Neural cell (in vitro differentiated cells): ENCODE measurements around the gene CDX1. TPM values are rescaled to one million over a fixed set of nuclear protein-coding genes. Genes with fewer than 3 reads are reported as not detected.

Experiments
- H2AFZ ChIP-seq: fragments of 200-600, 300-800 bp; sonication (generic), shearing (Covaris generic); 2 replicates; pipeline ENCODE4 v1.6.0; 2014; ENCODE audit warnings: low read depth, mild to moderate bottlenecking, antibody characterized with exemption, low read length, moderate library complexity
- H3F3A ChIP-seq: fragments of 200-600 bp; shearing (Covaris generic); 2 replicates; pipeline ENCODE4 v1.6.1; 2016; ENCODE audit warnings: mild to moderate bottlenecking, moderate library complexity, mixed read lengths, antibody characterized with exemption, low read length; ENCODE audit not compliant: insufficient read depth, poor library complexity, severe bottlenecking
- H3K27ac ChIP-seq: fragments of 200-600, 300-800 bp; sonication (generic), shearing (Covaris generic); 2 replicates; pipeline ENCODE4 v1.5.1; 2014; ENCODE audit warnings: mild to moderate bottlenecking, low read length, moderate library complexity
- H3K27me3 ChIP-seq: fragments of 300-800, 200-600 bp; sonication (generic), shearing (Covaris generic); 2 replicates; pipeline ENCODE4 v1.6.0; 2014; ENCODE audit warnings: mild to moderate bottlenecking, low read depth, low read length, moderate library complexity; ENCODE audit not compliant: insufficient read depth
- H3K36me3 ChIP-seq: fragments of 300-800, 200-600 bp; sonication (generic), shearing (Covaris generic); 2 replicates; pipeline ENCODE4 v1.5.1; 2014; ENCODE audit warnings: mild to moderate bottlenecking, antibody characterized with exemption, low read length, moderate library complexity; ENCODE audit not compliant: insufficient read depth
- H3K4me2 ChIP-seq: fragments of 300-800, 200-600 bp; sonication (generic), shearing (Covaris generic); 2 replicates; pipeline ENCODE4 v1.6.0; 2014; ENCODE audit warnings: mild to moderate bottlenecking, low read length
- H3K4me3 ChIP-seq: fragments of 300-800, 200-600 bp; sonication (generic), shearing (Covaris generic); 2 replicates; pipeline ENCODE4 v1.5.1; 2014; ENCODE audit warnings: mild to moderate bottlenecking, low read length, moderate library complexity
- H3K79me2 ChIP-seq: fragments of 200-600 bp; shearing (Covaris generic); replicated peaks from 2 replicates; pipeline ENCODE4 v1.6.0; 2014; ENCODE audit warnings: mild to moderate bottlenecking, low read length, moderate library complexity; ENCODE audit not compliant: insufficient read depth
- H3K9ac ChIP-seq: fragments of 300-800, 200-600 bp; sonication (generic), shearing (Covaris generic); 2 replicates; pipeline ENCODE4 v1.6.1; 2016; ENCODE audit warnings: mild to moderate bottlenecking, low read length, mixed read lengths
- H3K9me2 ChIP-seq: fragments of 200-600 bp; shearing (Covaris generic); 2 replicates; pipeline ENCODE4 v1.6.1; 2016; ENCODE audit warnings: mild to moderate bottlenecking, low read length, mixed read lengths; ENCODE audit not compliant: insufficient read depth
- H3K9me3 ChIP-seq: fragments of 200-600, 300-800 bp; sonication (generic), shearing (Covaris generic); 2 replicates; pipeline ENCODE4 v1.6.1; 2016; ENCODE audit warnings: mild to moderate bottlenecking, mixed run types, low read length, moderate library complexity, mixed read lengths
- H4K20me1 ChIP-seq: fragments of 200-600 bp; shearing (Covaris generic); 2 replicates; pipeline ENCODE4 v1.6.1; 2016; ENCODE audit warnings: mild to moderate bottlenecking, mixed run types; ENCODE audit not compliant: insufficient read depth
- CTCF ChIP-seq: fragments of 450-650 bp; IDR thresholded peaks from 2 replicates; pipeline ENCODE4 v1.5.1; 2014; ENCODE audit warnings: antibody characterized with exemption, mild to moderate bottlenecking, moderate library complexity; ENCODE audit not compliant: poor library complexity, severe bottlenecking
- EP300 ChIP-seq: fragments of 450-650 bp; conservative IDR thresholded peaks from 2 replicates; pipeline ENCODE4 v1.6.1; 2014; ENCODE audit warnings: antibody characterized with exemption, mild to moderate bottlenecking, moderate library complexity; ENCODE audit not compliant: poor library complexity, severe bottlenecking
- EZH2 ChIP-seq: fragments of 200-600, 300-800 bp; shearing (Covaris generic), sonication (generic); IDR thresholded peaks from 2 replicates; pipeline ENCODE4 v1.6.1; 2014; ENCODE audit warnings: antibody characterized with exemption, low read length, borderline replicate concordance, mild to moderate bottlenecking; ENCODE audit not compliant: insufficient read depth, poor library complexity, severe bottlenecking
- MXI1 ChIP-seq: fragments of 450-650 bp; conservative IDR thresholded peaks from 2 replicates; pipeline ENCODE4 v1.6.1; 2014; ENCODE audit warnings: antibody characterized with exemption, mild to moderate bottlenecking; ENCODE audit not compliant: poor library complexity, severe bottlenecking
- POLR2AphosphoS5 ChIP-seq: IDR thresholded peaks from 2 replicates; pipeline ENCODE4 v1.6.1; 2012
- RAD21 ChIP-seq: fragments of 450-650 bp; conservative IDR thresholded peaks from 2 replicates; pipeline ENCODE4 v1.6.1; 2014; ENCODE audit warnings: antibody characterized with exemption, mild to moderate bottlenecking, moderate library complexity
- REST ChIP-seq: IDR thresholded peaks from 2 replicates; pipeline ENCODE4 v1.6.1; 2012; ENCODE audit warnings: borderline replicate concordance
- SMC3 ChIP-seq: fragments of 450-650 bp; conservative IDR thresholded peaks from 2 replicates; pipeline ENCODE4 v1.6.1; 2014; ENCODE audit warnings: antibody characterized with exemption, mild to moderate bottlenecking, moderate library complexity; ENCODE audit not compliant: poor library complexity
- TAF1 ChIP-seq: IDR thresholded peaks from 2 replicates; pipeline ENCODE4 v1.6.1; 2012; ENCODE audit warnings: low read depth
- polyA plus RNA-seq: library from polyadenylated mRNA; depleted of rRNA; stranded (reverse); fragments of >200 nt; gene quantifications from 2 replicates; pipeline ENCODE4 v1.2.3, GENCODE V29; 2014

Gene CDX1
- polyA plus RNA-seq, 1 donor from 2014 or later = not detected

GRCh38 chr5:150118561-150119229, 47.9 kb upstream of the CDX1 start:
- no peak for TF ChIP-seq TAF1
- TF ChIP-seq CTCF = no peak
- TF ChIP-seq POLR2AphosphoS5 = no peak
- TF ChIP-seq MXI1 = no peak
- TF ChIP-seq RAD21 = no peak
- no peak for TF ChIP-seq EP300
- no peak for TF ChIP-seq REST
- TF ChIP-seq EZH2 = no peak
- no peak for TF ChIP-seq SMC3
- Histone ChIP-seq H3K27me3 (no peaks in the 10 kb centered on the region), H4K20me1 (no peaks in the 10 kb centered on the region)

GRCh38 chr5:150119421-150120061, 47.0 kb upstream of the CDX1 start:
- no peak overlapping the region for H3K4me3 ChIP-seq
- H2AFZ ChIP-seq = no peak overlapping the region
- H4K20me1 ChIP-seq = no peaks in the 10 kb centered on the region
- H3K9ac ChIP-seq = no peak overlapping the region
- no peaks in the 10 kb centered on the region for H3F3A ChIP-seq
- H3K27ac ChIP-seq = no peak overlapping the region
- no peaks in the 10 kb centered on the region for H3K9me2 ChIP-seq
- no peaks in the 10 kb centered on the region for H3K36me3 ChIP-seq
- TF ChIP-seq EZH2 = no peak
- no peaks in the 10 kb centered on the region for H3K9me3 ChIP-seq
- H3K27me3 ChIP-seq = no peaks in the 10 kb centered on the region
- H3K79me2 ChIP-seq = no peaks in the 10 kb centered on the region
- no peak overlapping the region for H3K4me2 ChIP-seq

More at GRCh38 chr5:150118561-150119229, 47.9 kb upstream of the CDX1 start:
- Histone ChIP-seq H3K36me3 (no peaks in the 10 kb centered on the region), H3K9me2 (no peaks in the 10 kb centered on the region), H3K9ac (no peak overlapping the region), H3K9me3 (no peaks in the 10 kb centered on the region), H3K27ac (no peak overlapping the region), H2AFZ (no peak overlapping the region), H3K79me2 (no peaks in the 10 kb centered on the region), H3F3A (no peaks in the 10 kb centered on the region), H3K4me2 (no peak overlapping the region), H3K4me3 (no peak overlapping the region)
